HEK293T (cell line): ENCODE data around the gene MAPK13.

ENCODE experiments used
- ELF4 ChIP-seq: fragments of 450-650 bp; IDR thresholded peaks from 2 replicates; pipeline ENCODE4 v1.6.1; 2017; ENCODE audit warnings: antibody characterized with exemption
- FOXA1 ChIP-seq: fragments of 450-650 bp; IDR thresholded peaks from 2 replicates; pipeline ENCODE4 v1.6.1; 2016; ENCODE audit warnings: mild to moderate bottlenecking
- FOXK2 ChIP-seq: fragments of 450-650 bp; IDR thresholded peaks from 2 replicates; pipeline ENCODE4 v1.6.1; 2016; ENCODE audit warnings: mild to moderate bottlenecking
- HDGF ChIP-seq: fragments of 450-650 bp; IDR thresholded peaks from 2 replicates; pipeline ENCODE4 v1.6.1; 2017; ENCODE audit warnings: antibody characterized with exemption, borderline replicate concordance
- L3MBTL2 ChIP-seq: fragments of 450-650 bp; conservative IDR thresholded peaks from 2 replicates; pipeline ENCODE4 v1.6.1; 2016; ENCODE audit warnings: mild to moderate bottlenecking
- LEF1 ChIP-seq: fragments of 450-650 bp; IDR thresholded peaks from 2 replicates; pipeline ENCODE4 v1.6.1; 2017; ENCODE audit warnings: mild to moderate bottlenecking, borderline replicate concordance
- NFRKB ChIP-seq: fragments of 450-650 bp; IDR thresholded peaks from 2 replicates; pipeline ENCODE4 v1.6.1; 2016; ENCODE audit warnings: mild to moderate bottlenecking, moderate library complexity
- SP1 ChIP-seq: fragments of 450-650 bp; IDR thresholded peaks from 2 replicates; pipeline ENCODE4 v1.6.1; 2017
- SUZ12 ChIP-seq: fragments of 450-650 bp; IDR thresholded peaks from 2 replicates; pipeline ENCODE4 v1.6.1; 2016; ENCODE audit warnings: mild to moderate bottlenecking
- TARDBP ChIP-seq: fragments of 450-650 bp; IDR thresholded peaks from 2 replicates; pipeline ENCODE4 v1.6.1; 2016
- TF ChIP-seq, protein P1 (sequence below): fragments of 450-650 bp; IDR thresholded peaks from 2 replicates; pipeline ENCODE4 v1.6.1; 2016

DNA sequence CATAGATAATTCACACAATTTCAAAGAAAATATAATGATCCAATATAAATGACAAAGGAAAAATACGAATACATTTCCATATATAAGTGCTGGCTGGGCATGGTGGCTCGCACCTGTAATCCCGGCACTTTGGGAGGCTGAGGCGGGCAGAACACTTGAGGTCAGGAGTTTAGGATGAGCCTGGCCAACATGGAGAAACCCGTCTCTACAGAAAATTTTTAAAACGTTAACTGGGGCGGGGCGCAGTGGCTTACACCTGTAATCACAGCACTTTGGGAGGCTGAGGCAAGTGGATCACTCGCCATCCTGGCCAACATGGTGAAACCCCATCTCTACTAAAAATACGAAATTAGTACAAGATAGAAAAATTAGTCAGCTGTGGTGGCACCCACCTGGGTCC lies 14.9 kb upstream of the MAPK13 start:
- TF ChIP-seq, protein P1, sequence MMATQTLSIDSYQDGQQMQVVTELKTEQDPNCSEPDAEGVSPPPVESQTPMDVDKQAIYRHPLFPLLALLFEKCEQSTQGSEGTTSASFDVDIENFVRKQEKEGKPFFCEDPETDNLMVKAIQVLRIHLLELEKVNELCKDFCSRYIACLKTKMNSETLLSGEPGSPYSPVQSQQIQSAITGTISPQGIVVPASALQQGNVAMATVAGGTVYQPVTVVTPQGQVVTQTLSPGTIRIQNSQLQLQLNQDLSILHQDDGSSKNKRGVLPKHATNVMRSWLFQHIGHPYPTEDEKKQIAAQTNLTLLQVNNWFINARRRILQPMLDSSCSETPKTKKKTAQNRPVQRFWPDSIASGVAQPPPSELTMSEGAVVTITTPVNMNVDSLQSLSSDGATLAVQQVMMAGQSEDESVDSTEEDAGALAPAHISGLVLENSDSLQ: no peak
- TF ChIP-seq ELF4: no peak
- TF ChIP-seq TARDBP: no peak
- no peak for TF ChIP-seq SP1
- no peak for TF ChIP-seq L3MBTL2
- TF ChIP-seq FOXK2: no peak
- no peak for TF ChIP-seq SUZ12
- TF ChIP-seq NFRKB: no peak
- TF ChIP-seq FOXA1: no peak
- no peak for TF ChIP-seq LEF1
- TF ChIP-seq HDGF: no peak
